Activated CD4-positive, CD25-positive, alpha-beta regulatory T cell treated with anti-CD3 and anti-CD28 coated beads, Interleukin-2, amount 50 U/mL, for 24 hours (primary cell): ENCODE data around the gene STARD5.
"Not testable (repeated sequence)": the region's sequence is repeated elsewhere in the genome, so short reads cannot be mapped to it uniquely, and the experiment has no call there.

Experiments used
- ATAC-seq, 2 donors: fragments of 150-1000 bp; cut with Tn5 transposase; one replicate each; pipeline ENCODE4 v1.10.0; 2021; ENCODE audit warnings: mild to moderate bottlenecking in 1 of 2, moderate library complexity in 1 of 2

The STARD5 gene

GRCh38 chr15:81337241-81337640, 13.3 kb upstream of the STARD5 start:
- no peak for ATAC-seq

- ATAC-seq: peak; percentile 44 to 51
These were observed 12.6 kb upstream of the STARD5 start for GRCh38 chr15:81336568-81336967.

- no peak for ATAC-seq
These were observed 11.7 kb upstream of the STARD5 start for GRCh38 chr15:81335631-81336030.

GRCh38 chr15:81334768-81335435, 11.0 kb upstream of the STARD5 start:
- no peak for ATAC-seq

- no peak for ATAC-seq
These were observed 9.4 kb upstream of the STARD5 start for GRCh38 chr15:81333363-81333762.

GRCh38 chr15:81332326-81332725, 8.4 kb upstream of the STARD5 start:
- no peak for ATAC-seq

- no peak for ATAC-seq
These were observed 7.7 kb upstream of the STARD5 start for GRCh38 chr15:81331600-81331999.

GRCh38 chr15:81331141-81331540, 7.2 kb upstream of the STARD5 start:
- ATAC-seq: not testable (repeated sequence)

GRCh38 chr15:81330366-81331090, 6.6 kb upstream of the STARD5 start:
- no peak for ATAC-seq

- ATAC-seq: no peak
These were observed 5.5 kb upstream of the STARD5 start for GRCh38 chr15:81329446-81329845.

- ATAC-seq: no peak
These were observed 3.6 kb upstream of the STARD5 start for GRCh38 chr15:81327516-81327915.

GRCh38 chr15:81326466-81327212, 2.7 kb upstream of the STARD5 start:
- ATAC-seq: no peak

- no peak for ATAC-seq
These were observed 390 bp downstream of the STARD5 start for GRCh38 chr15:81323559-81323943.

GRCh38 chr15:81322676-81323253, 1.2 kb downstream of the STARD5 start:
- no peak for ATAC-seq

- ATAC-seq: no peak
These were observed 2.3 kb downstream of the STARD5 start for GRCh38 chr15:81321667-81322066.

GRCh38 chr15:81317642-81318017, 6.3 kb downstream of the STARD5 start:
- no peak for ATAC-seq

GRCh38 chr15:81316267-81316666, 7.7 kb downstream of the STARD5 start:
- ATAC-seq: no peak

- ATAC-seq: peak; percentile 57 to 59
These were observed 8.3 kb downstream of the STARD5 start for GRCh38 chr15:81315452-81316175.

GRCh38 chr15:81314378-81314777, 9.6 kb downstream of the STARD5 start:
- ATAC-seq: no peak

GRCh38 chr15:81313686-81314085, 10.3 kb downstream of the STARD5 start:
- ATAC-seq: no peak

- no peak for ATAC-seq
These were observed 11.0 kb downstream of the STARD5 start for GRCh38 chr15:81312790-81313543.
